Lower leg skin (tissue), 4 donors: Measurements from ENCODE around the gene CADM1. TPM values are rescaled to one million over a fixed set of nuclear protein-coding genes. Genes with fewer than 3 reads are reported as not detected.

Experiments
- DNase-seq, 2 donors: peaks; one replicate each; pipeline ENCODE4 v3.0.0-alpha.2; 2019; ENCODE audit warnings: low spot score in 2 of 2
- H3K4me3 ChIP-seq: fragments of 200-600 bp; sonication (generic); 2 replicates; pipeline ENCODE4 v1.5.1; 2017; ENCODE audit warnings: mild to moderate bottlenecking, low read depth; ENCODE audit not compliant: poor library complexity, severe bottlenecking
- POLR2A ChIP-seq, 2 donors: fragments of 450-650 bp; IDR thresholded peaks; one replicate each; pipeline ENCODE4 v1.6.1; 2016 to 2017; ENCODE audit warnings: antibody characterized with exemption in 2 of 2, mild to moderate bottlenecking in 1 of 2, moderate library complexity in 1 of 2
- WGBS, 2 donors: methylation state at CpG; one replicate each; pipeline ENCODE4 v1.1.5; 2018; 5-methylcytosine and 5-hydroxymethylcytosine counted together
- intact Hi-C: fragments of 100-400 bp; cut with DNase I; formaldehyde crosslinking; loops from one replicate; pipeline ENCODE4 v1.15.0; 2023; ENCODE audit warnings: low total_unique reads
- total RNA-seq, 4 donors: library from RNA; depleted of rRNA; stranded (reverse); fragments of >200 nt; gene quantifications; one replicate each; pipeline ENCODE4 v1.1.0, GENCODE V29; 2016
- TF ChIP-seq, protein P1 (sequence below), 3 donors: fragments of 450-650 bp; IDR thresholded peaks; one replicate each; pipeline ENCODE4 v1.5.1; 2016; ENCODE audit warnings: antibody characterized with exemption in 3 of 3, mild to moderate bottlenecking in 3 of 3, moderate library complexity in 2 of 3

The CADM1 gene
- total RNA-seq, 4 donors from 2014 or later = 9.4 to 21.4 (median 11.8) TPM

DNA sequence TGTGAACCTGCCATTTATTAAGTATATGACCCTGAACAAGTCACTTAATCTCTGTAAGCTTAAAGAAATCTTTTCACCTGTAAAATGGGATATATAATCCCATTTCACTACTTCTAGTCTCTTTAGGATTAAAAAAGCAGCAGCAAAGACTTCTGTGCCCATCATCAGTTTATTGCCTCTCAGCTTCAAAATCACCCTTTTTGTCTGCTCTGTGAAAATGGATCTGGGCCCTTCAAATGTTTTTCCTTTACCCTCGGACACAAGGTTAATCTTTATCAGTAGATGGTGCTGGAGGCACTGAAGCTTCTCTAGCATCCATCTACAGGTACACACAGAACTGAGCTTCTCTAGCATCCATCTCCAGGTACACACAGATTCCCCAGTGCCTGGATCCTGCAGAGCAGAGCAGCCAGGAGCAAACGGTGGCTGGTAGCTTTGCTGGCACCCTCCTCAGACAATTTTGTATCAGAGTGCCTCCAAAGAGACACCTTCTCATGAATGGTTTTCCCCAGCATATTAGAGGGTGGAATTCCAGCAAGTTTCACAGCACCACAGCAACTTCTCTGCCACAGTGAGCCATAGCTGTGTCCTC is 56.8 kb downstream of the CADM1 start:
- WGBS, 2 donors = 86 to 93% methylated on average over 2 of the region's 2 CpGs

DNA sequence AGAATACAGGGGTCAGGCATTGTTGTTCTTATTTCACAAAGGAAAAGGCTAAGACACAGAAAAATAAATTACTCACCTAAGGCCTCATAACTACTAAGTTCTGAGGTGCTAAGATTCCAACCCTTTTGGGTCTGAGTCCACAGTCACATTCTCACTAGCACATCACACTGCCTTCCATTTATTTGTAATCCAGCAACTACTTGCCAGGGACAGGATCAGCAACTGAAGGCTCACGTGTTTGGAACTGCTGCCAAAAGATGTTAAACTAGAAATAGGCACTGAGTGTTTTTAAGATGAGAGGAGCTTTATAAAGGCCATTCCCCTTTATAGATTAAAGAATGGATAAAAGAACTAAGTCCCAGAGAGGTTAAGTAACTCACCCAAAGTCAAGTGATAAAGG is 58.0 kb downstream of the CADM1 start:
- WGBS, 2 donors = 52 to 58% methylated on average over 1 of the region's 1 CpG
- no peak for DNase-seq
- no peak overlapping the region for H3K4me3 ChIP-seq
- intact Hi-C loops = no loop called here
- TF ChIP-seq, protein P1, sequence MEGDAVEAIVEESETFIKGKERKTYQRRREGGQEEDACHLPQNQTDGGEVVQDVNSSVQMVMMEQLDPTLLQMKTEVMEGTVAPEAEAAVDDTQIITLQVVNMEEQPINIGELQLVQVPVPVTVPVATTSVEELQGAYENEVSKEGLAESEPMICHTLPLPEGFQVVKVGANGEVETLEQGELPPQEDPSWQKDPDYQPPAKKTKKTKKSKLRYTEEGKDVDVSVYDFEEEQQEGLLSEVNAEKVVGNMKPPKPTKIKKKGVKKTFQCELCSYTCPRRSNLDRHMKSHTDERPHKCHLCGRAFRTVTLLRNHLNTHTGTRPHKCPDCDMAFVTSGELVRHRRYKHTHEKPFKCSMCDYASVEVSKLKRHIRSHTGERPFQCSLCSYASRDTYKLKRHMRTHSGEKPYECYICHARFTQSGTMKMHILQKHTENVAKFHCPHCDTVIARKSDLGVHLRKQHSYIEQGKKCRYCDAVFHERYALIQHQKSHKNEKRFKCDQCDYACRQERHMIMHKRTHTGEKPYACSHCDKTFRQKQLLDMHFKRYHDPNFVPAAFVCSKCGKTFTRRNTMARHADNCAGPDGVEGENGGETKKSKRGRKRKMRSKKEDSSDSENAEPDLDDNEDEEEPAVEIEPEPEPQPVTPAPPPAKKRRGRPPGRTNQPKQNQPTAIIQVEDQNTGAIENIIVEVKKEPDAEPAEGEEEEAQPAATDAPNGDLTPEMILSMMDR (IDR thresholded peaks at IDR 0.05) = no peak
- no peak for TF ChIP-seq POLR2A (IDR thresholded peaks at IDR 0.05)

More for the DNA sequence above, 56.8 kb downstream of the CADM1 start:
- no peak for DNase-seq
- TF ChIP-seq, protein P1 (IDR thresholded peaks at IDR 0.05) = no peak
- TF ChIP-seq POLR2A (IDR thresholded peaks at IDR 0.05) = no peak
- H3K4me3 ChIP-seq = no peak overlapping the region
- intact Hi-C loops = no loop called here

DNA sequence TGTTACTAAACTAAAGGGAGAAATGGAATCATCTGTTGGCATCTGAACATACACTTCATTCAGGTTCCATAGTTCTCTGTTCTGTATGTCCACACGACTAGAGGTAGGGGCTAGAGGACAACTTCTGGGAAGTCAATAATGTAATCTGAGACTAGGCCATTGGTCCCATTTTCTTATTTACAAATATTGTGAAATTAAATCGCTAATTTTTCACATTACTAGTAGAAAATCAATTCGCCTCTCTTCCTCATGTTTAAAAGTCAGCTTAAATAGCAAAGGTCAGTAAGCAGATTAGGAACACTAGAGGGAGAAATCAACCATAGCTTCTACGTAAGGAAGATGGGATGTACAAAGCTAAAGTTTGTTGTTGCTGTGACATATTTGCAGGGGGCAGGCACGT is 59.7 kb downstream of the CADM1 start:
- H3K4me3 ChIP-seq = no peak overlapping the region
- intact Hi-C loops = no loop called here
- no peak for DNase-seq
- TF ChIP-seq POLR2A (IDR thresholded peaks at IDR 0.05) = no peak
- TF ChIP-seq, protein P1 (IDR thresholded peaks at IDR 0.05) = no peak
- WGBS, 2 donors = 73 to 82% methylated on average over 5 of the region's 5 CpGs

DNA sequence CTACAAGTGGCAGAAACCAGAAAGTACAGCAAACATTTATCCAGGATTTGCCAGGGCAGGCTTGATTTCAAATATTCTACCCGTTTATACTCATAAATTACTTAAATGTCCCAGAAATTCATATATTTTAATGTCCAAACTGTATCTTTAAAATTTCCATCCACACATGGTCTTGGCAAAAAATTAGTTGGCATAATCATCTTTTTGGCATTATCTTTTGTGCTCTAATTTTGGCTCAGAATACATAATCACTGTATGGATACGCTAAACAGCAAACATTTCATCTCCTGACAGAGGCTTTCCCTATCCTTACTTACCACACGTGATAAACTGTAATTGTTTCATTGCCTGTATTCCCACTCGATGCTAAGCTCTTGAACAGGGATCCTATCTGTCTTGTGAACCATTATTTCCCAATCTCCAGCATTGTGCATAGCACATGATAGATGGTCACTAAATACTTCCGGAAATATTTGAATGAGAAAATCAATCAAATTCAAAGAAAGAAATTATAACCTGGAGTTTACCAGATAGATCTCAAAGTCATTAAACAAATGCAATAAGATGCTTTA is 64.2 kb downstream of the CADM1 start:
- no peak for DNase-seq
- no peak for TF ChIP-seq POLR2A (IDR thresholded peaks at IDR 0.05)
- TF ChIP-seq, protein P1 (IDR thresholded peaks at IDR 0.05) = no peak
- intact Hi-C loops = no loop called here
- WGBS, 2 donors = 57% methylated on average over 5 of the region's 5 CpGs
- H3K4me3 ChIP-seq = no peak overlapping the region

DNA sequence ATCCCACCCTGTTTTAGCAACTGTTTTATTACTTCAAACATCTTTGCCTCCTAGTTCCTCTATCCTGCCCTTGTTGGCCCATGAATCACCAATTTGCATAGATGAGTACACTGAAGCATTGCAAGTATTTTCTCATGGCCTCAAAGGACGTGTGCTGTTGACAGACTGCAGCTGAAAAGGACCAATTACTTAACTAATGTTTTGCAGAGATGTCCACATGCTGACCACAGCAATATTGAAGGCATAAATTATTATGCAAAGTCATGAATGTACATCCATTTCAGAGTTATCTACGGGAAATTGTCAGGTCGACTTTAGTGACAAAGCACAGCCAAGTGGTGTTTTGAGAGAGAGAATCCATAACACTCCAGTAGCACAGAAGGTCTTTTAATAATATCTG is 64.8 kb downstream of the CADM1 start:
- WGBS, 2 donors = 57 to 65% methylated on average over 3 of the region's 3 CpGs
- no peak for TF ChIP-seq POLR2A (IDR thresholded peaks at IDR 0.05)
- TF ChIP-seq, protein P1 (IDR thresholded peaks at IDR 0.05) = no peak
- DNase-seq = no peak
- intact Hi-C loops = no loop called here
- no peak overlapping the region for H3K4me3 ChIP-seq
